ENCODE measurements around the gene LIPE.

LIPE gene

DNA sequence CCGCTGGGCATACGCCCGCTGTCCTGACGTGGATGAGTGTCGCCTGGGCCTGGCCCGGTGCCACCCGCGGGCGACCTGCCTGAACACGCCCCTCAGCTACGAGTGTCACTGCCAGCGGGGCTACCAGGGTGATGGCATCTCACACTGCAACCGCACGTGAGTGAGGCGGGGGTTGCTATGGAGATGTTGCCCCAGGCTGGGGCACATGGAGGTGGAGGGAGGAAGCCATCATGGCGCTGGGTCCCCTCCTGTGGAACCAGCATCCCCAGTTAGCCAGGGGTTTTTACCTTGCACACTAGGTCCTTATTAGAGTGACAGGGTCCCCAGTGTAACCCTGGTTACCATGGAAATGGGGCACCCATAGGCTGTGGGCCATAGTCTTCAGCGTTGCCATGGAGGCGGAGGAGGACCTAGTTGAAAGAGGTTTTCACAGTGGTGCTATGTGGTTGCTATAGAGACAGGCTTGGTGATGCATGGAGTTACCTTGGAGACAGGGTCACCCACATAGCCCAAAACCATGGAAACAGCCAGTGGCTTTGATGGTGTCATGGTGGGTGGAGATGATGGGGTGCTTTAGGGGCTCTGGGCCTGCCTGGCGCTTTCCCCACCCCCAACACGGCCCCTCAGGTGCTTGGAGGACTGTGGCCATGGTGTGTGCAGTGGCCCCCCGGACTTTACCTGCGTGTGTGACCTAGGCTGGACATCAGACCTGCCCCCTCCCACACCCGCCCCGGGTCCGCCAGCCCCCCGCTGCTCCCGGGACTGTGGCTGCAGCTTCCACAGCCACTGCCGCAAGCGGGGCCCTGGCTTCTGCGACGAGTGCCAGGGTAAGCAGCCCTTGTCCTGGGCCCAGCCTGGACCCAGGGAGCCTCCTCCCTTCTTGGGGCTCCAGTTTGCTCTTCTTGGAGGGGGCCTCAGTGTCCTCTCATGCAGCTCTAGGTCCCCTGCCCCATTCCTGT, 74.6 kb downstream of the LIPE start:
- no peaks in the 10 kb centered on the region for H3K9me3 ChIP-seq (ENCODE audit: low read depth, low read length)
- no peak overlapping the region for H3K4me3 ChIP-seq
- no peaks in the 10 kb centered on the region; the same call in 1 of the 2 replicates for H3K36me3 ChIP-seq (ENCODE audit: insufficient read depth, low read length)
- TF ChIP-seq EZH2 (IDR thresholded peaks at IDR 0.05) = no peak
- TF ChIP-seq POLR2AphosphoS5 (IDR thresholded peaks at IDR 0.05; ENCODE audit: borderline replicate concordance, low read depth, low read length) = no peak
- no peak for TF ChIP-seq FOXP2 (optimal IDR thresholded peaks at IDR 0.05; ENCODE audit: control extremely low read depth, extremely low read length, insufficient read depth)
- no peak overlapping the region for H3K9ac ChIP-seq (ENCODE audit: insufficient read length)
- DNase-seq (ENCODE audit: low read depth, low spot score) = no peak
- no peak overlapping the region for H3K27ac ChIP-seq
